Upper lobe of right lung (tissue), 1 donor: ENCODE results near the gene WDR81. TPM values are rescaled to one million over a fixed set of nuclear protein-coding genes. Genes with fewer than 3 reads are reported as not detected.

Experiments used
- ATAC-seq: fragments of 200-7000 bp; cut with Tn5 transposase; one replicate; pipeline ENCODE4 v1.9.1; 2020; ENCODE audit warnings: mild to moderate bottlenecking, moderate library complexity
- DNase-seq: peaks from one replicate; pipeline ENCODE4 v3.0.0-alpha.2; 2020
- H3K27ac ChIP-seq: fragments of 200-600 bp; one replicate; pipeline ENCODE4 v1.8.0; 2022
- H3K27me3 ChIP-seq: fragments of 200-600 bp; one replicate; pipeline ENCODE4 v1.8.0; 2022; ENCODE audit warnings: mild to moderate bottlenecking
- H3K36me3 ChIP-seq: fragments of 200-600 bp; one replicate; pipeline ENCODE4 v1.8.0; 2022
- H3K4me1 ChIP-seq: fragments of 200-600 bp; one replicate; pipeline ENCODE4 v1.8.0; 2022
- H3K4me3 ChIP-seq: fragments of 200-600 bp; one replicate; pipeline ENCODE4 v1.8.0; 2022; ENCODE audit warnings: mild to moderate bottlenecking
- H3K9me3 ChIP-seq: fragments of 200-600 bp; one replicate; pipeline ENCODE4 v1.8.0; 2022
- intact Hi-C: fragments of 100-400 bp; cut with DNase I; formaldehyde crosslinking; loops from one replicate; pipeline ENCODE4 v1.11.0; 2022
- total RNA-seq: library from RNA; stranded (reverse); fragmentation: NEBNext Ultra II Directional; extraction: Animal tissue kit (Norgen Biotek cat#: 25700); gene quantifications from one replicate; pipeline ENCODE4 v1.2.1, GENCODE V29; 2021
- TF ChIP-seq, protein P1 (sequence below): fragments of 200-600 bp; IDR thresholded peaks from one replicate; pipeline ENCODE4 v1.8.0; 2022; ENCODE audit warnings: antibody characterized with exemption
- donor health status: DM: no; HTN: yes; CAD: no; lungs with severe emphysema.

WDR81 gene
- total RNA-seq, 1 donor from 2014 or later = 43.9 TPM

DNA sequence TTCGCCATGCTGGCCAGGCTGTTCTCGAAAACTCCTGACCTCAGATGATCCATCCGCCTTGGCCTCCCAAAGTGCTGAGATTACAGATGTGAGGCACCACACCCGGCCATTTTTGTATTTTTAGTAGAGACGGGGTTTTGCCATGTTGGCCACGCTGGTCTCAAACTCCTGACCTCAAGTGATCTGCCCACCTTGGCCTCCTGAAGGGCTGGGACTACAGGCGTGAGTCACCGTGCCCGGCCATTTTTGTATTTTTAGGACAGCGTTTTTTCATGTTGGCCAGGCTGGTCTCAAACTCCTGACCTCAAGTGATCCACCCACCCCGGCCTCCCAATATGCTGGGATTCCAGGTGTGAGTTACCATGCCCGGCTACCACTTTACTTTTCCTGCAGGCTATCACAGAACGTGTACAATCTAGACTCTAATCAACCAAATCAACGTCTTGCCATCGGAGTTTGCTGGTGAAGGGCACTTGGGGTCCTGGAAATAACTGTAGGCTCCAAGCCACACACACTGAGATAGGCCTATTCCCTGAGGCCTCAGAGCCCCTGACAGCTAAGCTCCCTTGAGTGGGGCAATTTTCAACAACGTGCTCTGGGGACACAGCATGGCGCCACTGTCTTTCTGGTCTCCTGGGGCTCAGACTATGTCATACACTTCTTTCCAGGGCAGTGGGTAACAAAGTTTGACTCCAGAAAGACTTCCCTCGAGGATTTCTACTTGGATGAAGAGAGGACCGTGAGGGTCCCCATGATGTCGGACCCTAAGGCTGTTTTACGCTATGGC lies 50.1 kb downstream of the WDR81 start:
- no peak overlapping the region for H3K4me3 ChIP-seq
- H3K9me3 ChIP-seq = no peaks in the 10 kb centered on the region
- no peaks in the 10 kb centered on the region for H3K27me3 ChIP-seq
- ATAC-seq (no peak), DNase-seq (no peak)
- TF ChIP-seq, protein P1, sequence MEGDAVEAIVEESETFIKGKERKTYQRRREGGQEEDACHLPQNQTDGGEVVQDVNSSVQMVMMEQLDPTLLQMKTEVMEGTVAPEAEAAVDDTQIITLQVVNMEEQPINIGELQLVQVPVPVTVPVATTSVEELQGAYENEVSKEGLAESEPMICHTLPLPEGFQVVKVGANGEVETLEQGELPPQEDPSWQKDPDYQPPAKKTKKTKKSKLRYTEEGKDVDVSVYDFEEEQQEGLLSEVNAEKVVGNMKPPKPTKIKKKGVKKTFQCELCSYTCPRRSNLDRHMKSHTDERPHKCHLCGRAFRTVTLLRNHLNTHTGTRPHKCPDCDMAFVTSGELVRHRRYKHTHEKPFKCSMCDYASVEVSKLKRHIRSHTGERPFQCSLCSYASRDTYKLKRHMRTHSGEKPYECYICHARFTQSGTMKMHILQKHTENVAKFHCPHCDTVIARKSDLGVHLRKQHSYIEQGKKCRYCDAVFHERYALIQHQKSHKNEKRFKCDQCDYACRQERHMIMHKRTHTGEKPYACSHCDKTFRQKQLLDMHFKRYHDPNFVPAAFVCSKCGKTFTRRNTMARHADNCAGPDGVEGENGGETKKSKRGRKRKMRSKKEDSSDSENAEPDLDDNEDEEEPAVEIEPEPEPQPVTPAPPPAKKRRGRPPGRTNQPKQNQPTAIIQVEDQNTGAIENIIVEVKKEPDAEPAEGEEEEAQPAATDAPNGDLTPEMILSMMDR = no peak
- intact Hi-C loops = no loop called here
- peaks cover 25% of the 10 kb centered on the region for H3K36me3 ChIP-seq
- H3K27ac ChIP-seq = peak overlapping the region; percentile 9
- H3K4me1 ChIP-seq = peaks cover 24% of the 10 kb centered on the region

DNA sequence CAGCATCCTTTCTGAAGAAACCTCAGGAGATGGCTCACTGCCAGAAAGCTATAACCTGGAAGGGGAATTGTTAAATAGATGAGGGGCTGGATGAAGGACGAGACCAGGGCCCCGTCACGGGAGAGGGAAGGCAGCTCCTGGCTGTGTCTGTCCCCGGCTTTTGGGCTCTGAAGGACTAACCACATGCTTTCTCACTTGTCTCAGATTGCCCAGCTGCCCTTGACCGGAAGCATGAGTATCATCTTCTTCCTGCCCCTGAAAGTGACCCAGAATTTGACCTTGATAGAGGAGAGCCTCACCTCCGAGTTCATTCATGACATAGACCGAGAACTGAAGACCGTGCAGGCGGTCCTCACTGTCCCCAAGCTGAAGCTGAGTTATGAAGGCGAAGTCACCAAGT lies 51.8 kb downstream of the WDR81 start:
- Histone ChIP-seq H3K4me1 (peaks cover 33% of the 10 kb centered on the region), H3K27me3 (no peaks in the 10 kb centered on the region), H3K4me3 (no peak overlapping the region), H3K36me3 (peaks cover 25% of the 10 kb centered on the region), H3K27ac (no peak overlapping the region), H3K9me3 (no peaks in the 10 kb centered on the region)
- intact Hi-C loops = no loop called here
- ATAC-seq (no peak), DNase-seq (no peak)
- TF ChIP-seq, protein P1 = no peak

DNA sequence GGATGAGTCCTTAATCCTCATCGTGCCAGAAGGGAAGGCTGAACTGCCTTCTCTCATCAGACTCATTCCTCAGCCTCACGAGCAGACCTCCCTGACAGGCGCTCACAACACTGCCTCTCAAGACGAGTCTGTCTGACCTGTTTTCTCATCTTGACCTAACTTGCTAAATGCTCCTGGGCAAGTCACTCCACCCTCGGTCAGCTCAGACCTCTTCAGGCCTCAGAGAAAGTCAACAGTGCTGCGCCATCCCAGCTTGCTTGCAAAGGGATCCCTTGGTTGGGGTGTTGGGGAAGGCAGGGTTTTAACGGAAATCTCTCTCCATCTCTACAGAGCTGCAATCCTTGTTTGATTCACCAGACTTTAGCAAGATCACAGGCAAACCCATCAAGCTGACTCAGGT lies 52.4 kb downstream of the WDR81 start:
- H3K36me3 ChIP-seq = peaks cover 25% of the 10 kb centered on the region
- no peaks in the 10 kb centered on the region for H3K27me3 ChIP-seq
- H3K27ac ChIP-seq = no peak overlapping the region
- ATAC-seq = no peak
- no peak for DNase-seq
- H3K4me1 ChIP-seq = peaks cover 38% of the 10 kb centered on the region
- no peaks in the 10 kb centered on the region for H3K9me3 ChIP-seq
- intact Hi-C loops = no loop called here
- H3K4me3 ChIP-seq = no peak overlapping the region
- TF ChIP-seq, protein P1 = no peak

DNA sequence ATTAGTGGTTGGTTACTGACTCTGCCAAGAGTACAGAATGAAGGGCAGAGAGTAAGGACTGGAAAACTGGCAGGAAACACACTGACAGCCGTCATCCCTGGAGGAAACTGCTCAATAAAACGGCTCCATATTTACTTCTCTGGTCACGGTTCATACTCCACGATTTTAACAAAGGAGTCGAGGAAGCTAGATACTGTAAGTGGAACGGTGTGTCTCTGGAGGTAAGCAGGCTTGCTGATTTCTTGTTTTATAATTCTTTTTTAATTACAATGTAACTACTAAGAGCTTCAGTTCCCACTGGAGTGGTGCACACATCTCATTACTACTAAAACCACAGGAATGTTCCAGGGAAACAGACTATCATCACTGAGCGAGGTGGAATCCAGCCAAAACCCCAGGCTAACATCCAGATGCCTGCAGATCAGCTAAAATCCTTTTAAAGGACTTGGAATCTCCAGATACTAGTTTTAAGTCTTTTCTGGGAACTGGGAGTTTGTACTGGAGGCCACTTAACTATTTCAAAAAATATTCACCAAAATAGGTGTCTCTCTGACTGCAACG lies 55.1 kb downstream of the WDR81 start:
- intact Hi-C loops = loop anchor here (10.0 kb wide), 2 partner anchors 65 to 105 kb away; partner anchors contain the start of gene TLCD2
- ATAC-seq = peak; percentile 5
- Histone ChIP-seq H3K9me3 (no peaks in the 10 kb centered on the region), H3K36me3 (peaks cover 25% of the 10 kb centered on the region), H3K27me3 (no peaks in the 10 kb centered on the region), H3K4me1 (peaks cover 53% of the 10 kb centered on the region), H3K27ac (peak overlapping the region; percentile 99), H3K4me3 (no peak overlapping the region)
- TF ChIP-seq, protein P1 = no peak
- DNase-seq = no peak

DNA sequence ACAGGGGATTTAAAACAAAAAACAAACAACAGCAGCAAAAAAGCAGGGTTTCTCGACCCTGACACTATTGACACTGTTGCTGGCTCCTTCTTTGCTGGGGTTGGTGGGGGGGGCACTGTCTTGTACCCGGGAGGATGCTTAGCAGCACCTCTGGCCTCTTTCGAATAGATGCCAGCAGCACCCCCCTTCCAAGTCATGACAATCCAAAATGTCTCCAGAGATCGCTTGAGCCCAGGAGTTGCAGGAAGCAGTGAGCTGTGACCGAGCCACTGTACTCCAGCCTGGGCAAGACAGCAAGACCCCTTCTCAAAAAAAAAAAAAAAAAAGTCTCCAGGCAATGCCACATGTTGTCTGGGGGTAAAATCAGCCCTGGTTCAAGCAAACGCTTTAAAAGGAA lies 57.7 kb downstream of the WDR81 start:
- Histone ChIP-seq H3K9me3 (no peaks in the 10 kb centered on the region), H3K27me3 (no peaks in the 10 kb centered on the region), H3K27ac (peak overlapping the region; percentile 99), H3K4me3 (no peak overlapping the region), H3K4me1 (peaks cover 69% of the 10 kb centered on the region), H3K36me3 (peaks cover 25% of the 10 kb centered on the region)
- TF ChIP-seq, protein P1 = no peak
- DNase-seq (no peak), ATAC-seq (no peak)
- intact Hi-C loops = loop anchor here (10.0 kb wide), 2 partner anchors 67 to 107 kb away; partner anchors contain the start of gene TLCD2
